ENCODE data around the gene FOXL1. TPM values are rescaled to one million over a fixed set of nuclear protein-coding genes. Genes with fewer than 3 reads are reported as not detected.

The FOXL1 gene
- total RNA-seq, 1 donor = 2.5 TPM

DNA sequence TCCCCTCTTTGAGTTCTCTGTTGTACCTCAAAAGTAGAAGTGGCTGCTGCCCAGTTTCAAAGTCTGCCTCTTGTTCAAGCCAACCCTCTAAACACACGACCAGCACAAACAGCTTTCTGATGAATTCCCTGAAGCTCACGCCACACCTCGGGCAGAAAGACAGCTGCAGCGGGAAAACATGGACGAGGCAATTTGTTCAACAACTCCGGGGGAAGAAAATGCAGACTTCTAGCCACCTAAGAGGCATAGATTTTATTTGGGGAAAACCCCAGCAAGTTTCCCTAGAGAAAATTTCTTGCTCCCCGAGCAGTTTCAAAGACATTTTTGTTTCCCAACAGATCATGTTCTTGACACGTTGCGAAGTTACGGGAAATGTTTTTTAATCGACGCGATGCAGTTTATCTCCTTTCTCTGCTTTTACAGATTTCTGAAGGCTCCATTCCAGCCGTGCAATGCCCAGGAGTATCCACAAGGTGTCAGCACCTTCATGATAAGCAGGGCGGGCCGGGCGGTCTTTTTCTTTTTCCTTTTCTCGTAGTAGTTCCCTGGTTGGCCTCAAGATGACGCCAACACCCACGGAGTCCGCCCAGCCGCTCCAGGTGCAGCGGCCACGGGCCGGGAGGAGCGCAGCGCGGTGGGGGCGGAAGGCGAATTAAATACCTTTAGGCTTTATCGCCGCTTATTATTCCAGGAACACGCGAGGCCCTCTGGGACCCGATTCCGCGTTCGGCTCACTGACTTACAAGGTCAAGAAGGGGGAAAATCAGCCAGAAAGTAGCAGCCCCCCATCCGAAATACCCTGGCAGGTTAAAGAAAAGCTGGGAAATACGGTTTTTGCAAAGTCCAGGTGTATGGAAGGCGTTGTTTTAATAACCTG lies 14.6 kb upstream of the FOXL1 start:
- H3K27ac ChIP-seq (ENCODE audit: low read depth, low read length) = peak overlapping the region; percentile 65
- DNase-seq (ENCODE audit: insufficient read length, low spot score, missing footprints) = peak; percentile 94
- TF ChIP-seq CTCF (IDR thresholded peaks at IDR 0.05; ENCODE audit: extremely low read depth, low read depth, low read length) = peak; percentile 100

GRCh38 chr16:86565181-86565631 lies 13.1 kb upstream of the FOXL1 start:
- Histone ChIP-seq H2AFZ (ENCODE audit: low read length) (no peak overlapping the region), H3K4me1 (ENCODE audit: insufficient read depth, low read length) (peaks cover 9% of the 10 kb centered on the region), H3K9me3 (ENCODE audit: low read depth, low read length) (no peaks in the 10 kb centered on the region), H3K36me3 (ENCODE audit: insufficient read depth, low read length) (peaks cover 16% of the 10 kb centered on the region), H3K27me3 (ENCODE audit: insufficient read depth, low read length) (no peaks in the 10 kb centered on the region), H3K79me2 (ENCODE audit: insufficient read depth, low read length) (peaks cover 48% of the 10 kb centered on the region), H3K27ac (ENCODE audit: low read depth, low read length) (no peak overlapping the region), H3K4me3 (ENCODE audit: insufficient read depth, low read length) (peak overlapping the region; percentile 60), H4K20me1 (ENCODE audit: insufficient read depth, low read length) (peaks cover 3% of the 10 kb centered on the region), H3K4me2 (ENCODE audit: insufficient read depth, low read length) (no peak overlapping the region)
- TF ChIP-seq CTCF (IDR thresholded peaks at IDR 0.05; ENCODE audit: extremely low read depth, low read depth, low read length) = no peak
- peak; percentile 62 for DNase-seq (ENCODE audit: insufficient read length, low spot score, missing footprints)

More for the DNA sequence above, 14.6 kb upstream of the FOXL1 start:
- Histone ChIP-seq H3K4me3 (ENCODE audit: insufficient read depth, low read length) (peak overlapping the region; percentile 68), H4K20me1 (ENCODE audit: insufficient read depth, low read length) (no peaks in the 10 kb centered on the region), H3K36me3 (ENCODE audit: insufficient read depth, low read length) (peaks cover 3% of the 10 kb centered on the region), H3K27me3 (ENCODE audit: insufficient read depth, low read length) (no peaks in the 10 kb centered on the region), H2AFZ (ENCODE audit: low read length) (peak overlapping the region; percentile 75), H3K9me3 (ENCODE audit: low read depth, low read length) (no peaks in the 10 kb centered on the region), H3K79me2 (ENCODE audit: insufficient read depth, low read length) (peaks cover 33% of the 10 kb centered on the region), H3K4me1 (ENCODE audit: insufficient read depth, low read length) (peaks cover 9% of the 10 kb centered on the region), H3K4me2 (ENCODE audit: insufficient read depth, low read length) (peak overlapping the region; percentile 96)

DNA sequence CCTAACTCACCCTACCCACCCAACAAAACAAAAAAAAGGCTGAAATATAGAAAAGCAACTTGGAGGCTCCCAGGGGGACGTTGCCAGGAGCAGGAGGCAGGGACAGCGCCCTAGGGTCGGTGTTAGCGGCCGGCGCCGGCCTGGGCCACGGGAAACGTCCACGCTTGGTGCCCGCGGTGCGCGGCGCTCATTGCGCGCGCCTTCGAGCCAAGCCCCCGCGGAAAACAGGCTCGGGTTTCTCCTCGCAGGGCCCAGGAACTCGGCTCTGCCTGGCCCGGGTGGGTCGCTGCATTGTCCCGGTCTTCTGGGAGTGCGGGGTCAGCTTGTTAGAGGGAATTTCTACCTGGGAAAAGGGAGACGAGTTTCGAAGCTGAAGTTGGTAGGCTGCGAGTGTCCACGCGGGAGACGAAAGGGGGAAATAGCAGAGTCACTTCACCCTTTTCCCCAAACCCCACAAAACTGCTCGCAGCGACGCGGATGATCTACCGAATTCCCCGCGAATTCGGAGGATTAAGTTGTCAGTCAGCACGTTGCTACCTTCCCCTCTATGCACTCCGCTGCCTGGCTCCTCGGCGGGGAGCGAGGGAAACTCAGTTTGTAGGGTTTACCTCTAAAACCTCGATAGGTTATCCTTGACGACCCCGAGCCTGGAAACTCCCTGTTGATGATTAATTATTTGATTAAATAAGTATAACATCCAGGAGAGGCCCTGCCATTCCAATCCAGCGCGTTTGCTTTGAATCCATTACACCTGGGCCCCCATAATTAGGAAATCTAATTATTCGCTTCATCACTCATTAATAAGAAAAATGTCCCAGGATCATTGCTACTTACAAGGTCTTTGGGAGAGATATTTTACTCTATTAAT lies 12.5 kb upstream of the FOXL1 start:
- H3K27ac ChIP-seq (ENCODE audit: low read depth, low read length) = peak overlapping the region; percentile 31
- peak overlapping the region; percentile 77 for H3K4me2 ChIP-seq (ENCODE audit: insufficient read depth, low read length)
- TF ChIP-seq CTCF (IDR thresholded peaks at IDR 0.05; ENCODE audit: extremely low read depth, low read depth, low read length) = no peak
- peak overlapping the region; percentile 60 for H3K4me3 ChIP-seq (ENCODE audit: insufficient read depth, low read length)
- H3K79me2 ChIP-seq (ENCODE audit: insufficient read depth, low read length) = peaks cover 55% of the 10 kb centered on the region
- no peaks in the 10 kb centered on the region for H3K27me3 ChIP-seq (ENCODE audit: insufficient read depth, low read length)
- peaks cover 11% of the 10 kb centered on the region for H3K4me1 ChIP-seq (ENCODE audit: insufficient read depth, low read length)
- H4K20me1 ChIP-seq (ENCODE audit: insufficient read depth, low read length) = peaks cover 3% of the 10 kb centered on the region
- H3K9me3 ChIP-seq (ENCODE audit: low read depth, low read length) = no peaks in the 10 kb centered on the region
- peak overlapping the region; percentile 63 for H2AFZ ChIP-seq (ENCODE audit: low read length)
- DNase-seq (ENCODE audit: insufficient read length, low spot score, missing footprints) = peak; percentile 62
- peaks cover 23% of the 10 kb centered on the region for H3K36me3 ChIP-seq (ENCODE audit: insufficient read depth, low read length)

All from osteoblast (primary cell).